IMR-90 (cell line): ENCODE results near the gene ATF5. TPM values are rescaled to one million over a fixed set of nuclear protein-coding genes. Genes with fewer than 3 reads are reported as not detected.
"Not testable (repeated sequence)": the region's sequence is repeated elsewhere in the genome, so short reads cannot be mapped to it uniquely, and the experiment has no call there.

Experiments used
- ATAC-seq: fragments of 200-7000 bp; cut with Tn5 transposase; 2 replicates; pipeline ENCODE4 v1.9.1; 2020; ENCODE audit warnings: low read depth, mild to moderate bottlenecking, moderate library complexity
- BruUV-seq: library from RNA; stranded (reverse); fragments of 400-500 nt; replicated peaks from 2 replicates; lab custom pipeline; 2021; lab: Mats Ljungman, UMichigan
- CTCF ChIA-PET: fragments of 300-600 bp; formaldehyde crosslinking; extraction: SDS; loops from one replicate; lab custom pipeline; 2021; ENCODE audit warnings: antibody characterized with exemption; lab: Yijun Ruan, JAX
- POLR2A ChIA-PET: fragments of 300-600 bp; sonication (Branson Sonifier 250); formaldehyde crosslinking; loops from one replicate; lab custom pipeline; 2022; ENCODE audit warnings: antibody characterized with exemption; ENCODE audit not compliant: unreplicated experiment; lab: Charles Lee
- DNase-seq: peaks from one replicate; pipeline ENCODE4 v3.0.0; 2013
- H2AFZ ChIP-seq: replicated peaks from 2 replicates; pipeline ENCODE3; 2013; ENCODE audit warnings: low read length, mild to moderate bottlenecking; ENCODE audit not compliant: poor library complexity
- H2AK5ac ChIP-seq: 2 replicates; pipeline ENCODE4 v1.6.1; 2013; ENCODE audit warnings: low read depth, low read length, inconsistent platforms
- H2AK9ac ChIP-seq: replicated peaks from 2 replicates; pipeline ENCODE3; 2013; ENCODE audit warnings: mild to moderate bottlenecking, low read depth, low read length, moderate library complexity; ENCODE audit not compliant: poor library complexity
- H2BK120ac ChIP-seq: 2 replicates; pipeline ENCODE4 v1.6.1; 2013; ENCODE audit warnings: low read depth, low read length, inconsistent platforms
- H2BK15ac ChIP-seq: 3 replicates; pipeline ENCODE4 v1.6.1; 2013; ENCODE audit warnings: low read depth, low read length, inconsistent platforms
- H2BK20ac ChIP-seq: 2 replicates; pipeline ENCODE4 v1.6.1; 2013; ENCODE audit warnings: low read depth, mild to moderate bottlenecking, inconsistent platforms, low read length, moderate library complexity
- H2BK5ac ChIP-seq: 2 replicates; pipeline ENCODE4 v1.6.1; 2013; ENCODE audit warnings: mild to moderate bottlenecking, low read depth, low read length, inconsistent platforms; ENCODE audit not compliant: poor library complexity, severe bottlenecking
- H3K14ac ChIP-seq: replicated peaks from 2 replicates; pipeline ENCODE4 v1.6.1; 2013; ENCODE audit warnings: low read depth, low read length, inconsistent platforms
- H3K18ac ChIP-seq: 2 replicates; pipeline ENCODE4 v1.6.1; 2013; ENCODE audit warnings: low read depth, low read length, control low read depth
- H3K23ac ChIP-seq: 2 replicates; pipeline ENCODE4 v1.6.1; 2013; ENCODE audit warnings: low read depth, low read length, inconsistent platforms
- H3K27ac ChIP-seq: 2 replicates; pipeline ENCODE4 v1.5.1; 2013; ENCODE audit warnings: mild to moderate bottlenecking, control low read depth, low read length; ENCODE audit not compliant: insufficient read depth
- H3K27me3 ChIP-seq: 2 replicates; pipeline ENCODE4 v1.6.1; 2013; ENCODE audit warnings: low read length; ENCODE audit not compliant: control insufficient read depth, insufficient read depth
- H3K36me3 ChIP-seq: 2 replicates; pipeline ENCODE4 v1.6.1; 2013; ENCODE audit warnings: low read length, mixed read lengths; ENCODE audit not compliant: control insufficient read depth, insufficient read depth
- H3K4ac ChIP-seq: 2 replicates; pipeline ENCODE4 v1.6.1; 2013; ENCODE audit warnings: low read depth, low read length, inconsistent platforms
- H3K4me1 ChIP-seq: 2 replicates; pipeline ENCODE4 v1.6.1; 2013; ENCODE audit warnings: low read length, mixed read lengths; ENCODE audit not compliant: control insufficient read depth, insufficient read depth
- H3K4me2 ChIP-seq: 2 replicates; pipeline ENCODE4 v1.6.1; 2013; ENCODE audit warnings: low read depth, mild to moderate bottlenecking, control low read depth, low read length, moderate library complexity
- H3K4me3 ChIP-seq: 2 replicates; pipeline ENCODE4 v1.5.1; 2013; ENCODE audit warnings: low read depth, mild to moderate bottlenecking, control low read depth, low read length, moderate library complexity; ENCODE audit not compliant: insufficient read depth
- H3K56ac ChIP-seq: 2 replicates; pipeline ENCODE4 v1.6.1; 2013; ENCODE audit warnings: low read length, inconsistent platforms; ENCODE audit not compliant: insufficient read depth; ENCODE audit errors: extremely low read depth
- H3K79me1 ChIP-seq, 2 experiments: 2 replicates each; pipeline ENCODE4 v1.6.1; 2013; ENCODE audit warnings: low read length in 2 of 2, inconsistent platforms in 1 of 2, low read depth in 1 of 2
- H3K9ac ChIP-seq: 2 replicates; pipeline ENCODE4 v1.6.1; 2013; ENCODE audit warnings: low read depth, low read length, control low read depth
- H3K9me1 ChIP-seq: 2 replicates; pipeline ENCODE4 v1.6.1; 2013; ENCODE audit warnings: low read length, inconsistent platforms; ENCODE audit not compliant: insufficient read depth
- H3K9me3 ChIP-seq: 2 replicates; pipeline ENCODE4 v1.6.1; 2013; ENCODE audit warnings: low read length; ENCODE audit not compliant: control insufficient read depth, insufficient read depth
- H4K20me1 ChIP-seq: 2 replicates; pipeline ENCODE4 v1.6.1; 2013; ENCODE audit warnings: low read length, inconsistent platforms; ENCODE audit not compliant: insufficient read depth
- H4K5ac ChIP-seq: 2 replicates; pipeline ENCODE4 v1.6.1; 2013; ENCODE audit warnings: mild to moderate bottlenecking, low read depth, low read length, control low read depth
- H4K8ac ChIP-seq, 2 experiments: 2 replicates each; pipeline ENCODE4 v1.6.1; 2013; ENCODE audit warnings: low read depth in 2 of 2, low read length in 2 of 2, control low read depth in 1 of 2, inconsistent platforms in 1 of 2
- H4K91ac ChIP-seq: 2 replicates; pipeline ENCODE4 v1.6.1; 2013; ENCODE audit warnings: low read depth, low read length, inconsistent platforms; ENCODE audit not compliant: insufficient read depth
- WGBS, 2 experiments: methylation state at CpG; one replicate each; pipeline versions ENCODE4 v1.1.5 to v1.1.7; 2013; ENCODE audit warnings: missing lambda C conversion rate in 2 of 2; ENCODE audit not compliant: insufficient read length in 1 of 2; ENCODE audit errors: extremely low coverage in 2 of 2; 5-methylcytosine and 5-hydroxymethylcytosine counted together
- dilution Hi-C: fragments of 300-500 bp; cut with HindIII; formaldehyde crosslinking; loops from one replicate; pipeline ENCODE4 v1.14.3; 2018; ENCODE audit warnings: low sequenced_read_pairs; ENCODE audit not compliant: unreplicated experiment
- in situ Hi-C: fragments of 300-500 bp; cut with MboI; formaldehyde crosslinking; loops from 3 replicates; pipeline ENCODE4 v1.14.3; 2019; ENCODE audit warnings: low sequenced_read_pairs, inconsistent platforms, mixed read lengths
- intact Hi-C: fragments of 100-400 bp; cut with micrococcal nuclease; formaldehyde crosslinking; loops from 2 replicates; pipeline ENCODE4 v1.10.0; 2022
- polyA plus RNA-seq, 3 experiments: library from polyadenylated mRNA; depleted of rRNA; stranded (reverse); fragments of >200 nt; gene quantifications; 2 replicates each; pipeline ENCODE4 v1.2.3, GENCODE V29; 2012; ENCODE audit warnings: low replicate concordance in 1 of 3
- total RNA-seq: library from RNA; depleted of rRNA; stranded (reverse); fragments of >200 nt; gene quantifications from 2 replicates; pipeline ENCODE4 v1.2.3, GENCODE V29; 2012

ATF5 gene
- total and polyA plus RNA-seq, 2 of the 4 experiments (the other 2 are of a cell fraction) = 2.7 to 15.7 TPM

DNA sequence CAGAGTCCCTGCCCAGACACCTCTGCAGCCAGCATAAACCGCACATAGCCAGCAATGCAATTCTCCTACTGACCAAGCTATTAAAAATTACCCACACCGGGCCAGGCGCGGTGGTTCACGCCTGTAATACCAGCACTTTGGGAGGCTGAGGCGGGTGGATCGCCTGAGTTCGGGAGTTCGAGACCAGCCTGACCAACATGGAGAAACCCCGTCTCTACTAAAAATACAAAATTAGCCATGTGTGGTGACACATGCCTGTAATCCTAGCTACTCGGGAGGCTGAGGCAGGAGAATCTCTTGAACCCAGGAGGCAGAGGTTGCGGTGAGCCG lies 4.2 kb upstream of the ATF5 start:
- H3K27ac ChIP-seq, H3K9ac ChIP-seq, in situ Hi-C loops, DNase-seq, H2BK120ac ChIP-seq, H3K27me3 ChIP-seq, intact Hi-C loops, H2AK5ac ChIP-seq, H4K8ac ChIP-seq, H2BK15ac ChIP-seq, H3K56ac ChIP-seq, ATAC-seq, H3K18ac ChIP-seq, H2AFZ ChIP-seq, dilution Hi-C loops, POLR2A ChIA-PET, H4K91ac ChIP-seq, H2BK20ac ChIP-seq, H2BK5ac ChIP-seq, H3K23ac ChIP-seq, H2AK9ac ChIP-seq, BruUV-seq, CTCF ChIA-PET, H3K4me2 ChIP-seq, H3K4ac ChIP-seq, H3K14ac ChIP-seq, H3K9me3 ChIP-seq, H3K4me3 ChIP-seq, H4K5ac ChIP-seq: not testable (repeated sequence)
- peaks cover 22% of the 10 kb centered on the region for H3K36me3 ChIP-seq
- peaks cover 22% of the 10 kb centered on the region for H3K9me1 ChIP-seq
- H3K4me1 ChIP-seq = peaks cover 17% of the 10 kb centered on the region
- WGBS, 2 experiments = 80% methylated on average over 1 of the region's 13 CpGs; no CpG with 5 or more reads in 1 of the 2 experiments
- peaks cover 25 to 75% of the 10 kb centered on the region in 2 experiments for H3K79me1 ChIP-seq
- H4K20me1 ChIP-seq = peaks cover 44% of the 10 kb centered on the region
